HEK293T (cell line): Measurements from ENCODE around the gene PCCB.

ENCODE experiments used
- CTCF ChIA-PET: fragments of 350-600 bp; formaldehyde crosslinking; extraction: SDS; loops from one replicate; lab custom pipeline; 2021; ENCODE audit warnings: antibody characterized with exemption, inconsistent platforms; lab: Yijun Ruan, JAX
- POLR2A ChIA-PET: fragments of 350-600 bp; formaldehyde crosslinking; extraction: SDS; loops from one replicate; lab custom pipeline; 2020; ENCODE audit warnings: antibody characterized with exemption, inconsistent platforms; lab: Yijun Ruan, JAX
- DNase-seq: peaks from one replicate; pipeline ENCODE4 v3.0.0; 2012; ENCODE audit warnings: mixed read lengths; ENCODE audit errors: extremely low spot score
- ARNT ChIP-seq: fragments of 450-650 bp; IDR thresholded peaks from 2 replicates; pipeline ENCODE4 v1.6.1; 2017; ENCODE audit warnings: mild to moderate bottlenecking
- BHLHE40 ChIP-seq: fragments of 450-650 bp; IDR thresholded peaks from 2 replicates; pipeline ENCODE4 v1.6.1; 2016; ENCODE audit warnings: mild to moderate bottlenecking, moderate library complexity, borderline replicate concordance
- CTBP1 ChIP-seq: fragments of 450-650 bp; IDR thresholded peaks from 2 replicates; pipeline ENCODE4 v1.6.1; 2016; ENCODE audit warnings: borderline replicate concordance
- ELF4 ChIP-seq: fragments of 450-650 bp; IDR thresholded peaks from 2 replicates; pipeline ENCODE4 v1.6.1; 2017; ENCODE audit warnings: antibody characterized with exemption
- FOXA1 ChIP-seq: fragments of 450-650 bp; IDR thresholded peaks from 2 replicates; pipeline ENCODE4 v1.6.1; 2016; ENCODE audit warnings: mild to moderate bottlenecking
- FOXK2 ChIP-seq: fragments of 450-650 bp; IDR thresholded peaks from 2 replicates; pipeline ENCODE4 v1.6.1; 2016; ENCODE audit warnings: mild to moderate bottlenecking
- FOXM1 ChIP-seq: fragments of 450-650 bp; IDR thresholded peaks from 2 replicates; pipeline ENCODE4 v1.6.1; 2017; ENCODE audit warnings: mild to moderate bottlenecking, borderline replicate concordance
- HDGF ChIP-seq: fragments of 450-650 bp; IDR thresholded peaks from 2 replicates; pipeline ENCODE4 v1.6.1; 2017; ENCODE audit warnings: antibody characterized with exemption, borderline replicate concordance
- L3MBTL2 ChIP-seq: fragments of 450-650 bp; conservative IDR thresholded peaks from 2 replicates; pipeline ENCODE4 v1.6.1; 2016; ENCODE audit warnings: mild to moderate bottlenecking
- LEF1 ChIP-seq: fragments of 450-650 bp; IDR thresholded peaks from 2 replicates; pipeline ENCODE4 v1.6.1; 2017; ENCODE audit warnings: mild to moderate bottlenecking, borderline replicate concordance
- NFRKB ChIP-seq: fragments of 450-650 bp; IDR thresholded peaks from 2 replicates; pipeline ENCODE4 v1.6.1; 2016; ENCODE audit warnings: mild to moderate bottlenecking, moderate library complexity
- SP1 ChIP-seq: fragments of 450-650 bp; IDR thresholded peaks from 2 replicates; pipeline ENCODE4 v1.6.1; 2017
- SUZ12 ChIP-seq: fragments of 450-650 bp; IDR thresholded peaks from 2 replicates; pipeline ENCODE4 v1.6.1; 2016; ENCODE audit warnings: mild to moderate bottlenecking
- TARDBP ChIP-seq: fragments of 450-650 bp; IDR thresholded peaks from 2 replicates; pipeline ENCODE4 v1.6.1; 2016
- ZNF384 ChIP-seq: fragments of 450-650 bp; IDR thresholded peaks from 2 replicates; pipeline ENCODE4 v1.6.1; 2016
- TF ChIP-seq, protein P1 (sequence below): fragments of 450-650 bp; IDR thresholded peaks from 2 replicates; pipeline ENCODE4 v1.6.1; 2016

Gene PCCB

DNA sequence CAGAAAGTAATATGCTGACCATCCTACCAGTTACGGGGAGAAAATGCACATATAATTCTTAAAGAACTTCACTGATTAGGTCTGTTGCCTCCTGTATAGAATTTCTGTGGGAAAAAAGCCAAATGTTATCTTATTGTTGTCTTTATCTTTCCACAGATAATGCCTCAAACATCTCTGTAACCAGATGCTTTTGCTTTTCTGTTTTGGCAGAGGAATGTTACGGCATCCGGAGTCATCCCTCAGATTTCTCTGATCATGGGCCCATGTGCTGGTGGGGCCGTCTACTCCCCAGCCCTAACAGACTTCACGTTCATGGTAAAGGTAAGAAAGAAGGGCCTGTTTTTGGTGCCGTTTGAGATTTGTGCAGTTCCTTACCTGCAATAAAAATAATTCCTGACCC, 33.5 kb downstream of the PCCB start:
- CTCF ChIA-PET = no interaction called here
- POLR2A ChIA-PET = no interaction called here
- no peak for DNase-seq
- TF ChIP-seq ARNT (no peak), L3MBTL2 (no peak), FOXM1 (no peak), NFRKB (no peak), LEF1 (no peak), SP1 (no peak), HDGF (no peak), FOXA1 (no peak), ELF4 (no peak), FOXK2 (no peak), TARDBP (no peak), ZNF384 (no peak), CTBP1 (no peak), BHLHE40 (no peak), SUZ12 (no peak)
- TF ChIP-seq, protein P1, sequence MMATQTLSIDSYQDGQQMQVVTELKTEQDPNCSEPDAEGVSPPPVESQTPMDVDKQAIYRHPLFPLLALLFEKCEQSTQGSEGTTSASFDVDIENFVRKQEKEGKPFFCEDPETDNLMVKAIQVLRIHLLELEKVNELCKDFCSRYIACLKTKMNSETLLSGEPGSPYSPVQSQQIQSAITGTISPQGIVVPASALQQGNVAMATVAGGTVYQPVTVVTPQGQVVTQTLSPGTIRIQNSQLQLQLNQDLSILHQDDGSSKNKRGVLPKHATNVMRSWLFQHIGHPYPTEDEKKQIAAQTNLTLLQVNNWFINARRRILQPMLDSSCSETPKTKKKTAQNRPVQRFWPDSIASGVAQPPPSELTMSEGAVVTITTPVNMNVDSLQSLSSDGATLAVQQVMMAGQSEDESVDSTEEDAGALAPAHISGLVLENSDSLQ = no peak

DNA sequence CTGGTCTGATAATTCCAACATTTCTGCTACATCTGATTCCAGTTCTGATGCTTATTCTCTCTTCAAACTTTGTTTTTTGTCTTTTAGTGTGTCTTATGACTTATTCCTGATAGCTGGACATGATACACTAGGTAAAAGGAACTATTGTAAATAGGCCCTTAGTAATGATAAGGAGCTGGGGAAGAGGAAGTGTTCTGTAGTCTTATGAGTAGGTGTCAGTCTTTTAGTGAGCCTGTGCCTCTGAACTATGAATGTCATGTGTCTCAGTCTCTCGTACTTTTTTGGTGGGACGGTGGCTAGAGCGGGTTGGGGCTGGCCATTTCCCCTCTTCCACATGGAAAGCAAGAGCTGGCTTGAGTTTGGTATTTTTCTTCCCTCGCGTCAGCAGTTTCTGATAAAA, 41.2 kb downstream of the PCCB start:
- POLR2A ChIA-PET = no interaction called here
- DNase-seq = no peak
- TF ChIP-seq FOXM1 (no peak), ZNF384 (no peak), SUZ12 (no peak), HDGF (no peak), CTBP1 (no peak), LEF1 (no peak), TARDBP (no peak), NFRKB (no peak), L3MBTL2 (no peak), FOXA1 (no peak), BHLHE40 (no peak), FOXK2 (no peak), ARNT (no peak)
- TF ChIP-seq, protein P1 = no peak
- CTCF ChIA-PET = no interaction called here

DNA sequence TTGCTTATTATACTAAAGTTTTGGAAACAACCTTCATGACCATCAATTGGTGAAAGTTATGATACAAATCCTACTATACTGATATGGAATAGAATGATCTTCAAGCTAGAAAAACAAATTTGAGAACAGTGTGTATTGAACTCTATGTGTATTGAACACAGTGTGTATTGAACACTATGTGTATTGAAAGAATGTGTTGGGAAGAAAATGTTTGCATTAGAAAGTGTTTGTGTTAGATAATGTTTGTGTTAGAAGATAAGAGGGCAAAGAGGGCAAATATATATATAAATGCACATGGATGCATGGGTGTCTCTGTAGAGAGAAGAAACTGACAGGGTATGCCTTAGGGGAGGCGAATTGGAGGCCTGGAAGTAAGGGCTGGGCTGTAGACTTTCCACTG, 42.4 kb downstream of the PCCB start:
- ChIA-PET POLR2A (no interaction called here), CTCF (interaction anchor here (0.6 kb wide), 1 partner anchor 17 kb away, joined by 4 read pairs; no protein-coding TSS in a partner anchor)
- no peak for TF ChIP-seq L3MBTL2
- TF ChIP-seq, protein P1 = no peak
- no peak for TF ChIP-seq ZNF384
- TF ChIP-seq FOXA1 = no peak
- no peak for TF ChIP-seq NFRKB
- TF ChIP-seq ARNT = no peak
- no peak for TF ChIP-seq ELF4
- TF ChIP-seq FOXM1 = no peak
- TF ChIP-seq SUZ12 = no peak
- no peak for TF ChIP-seq BHLHE40
- TF ChIP-seq CTBP1 = no peak
- TF ChIP-seq TARDBP = no peak
- TF ChIP-seq LEF1 = no peak
- TF ChIP-seq HDGF = no peak
- no peak for DNase-seq

DNA sequence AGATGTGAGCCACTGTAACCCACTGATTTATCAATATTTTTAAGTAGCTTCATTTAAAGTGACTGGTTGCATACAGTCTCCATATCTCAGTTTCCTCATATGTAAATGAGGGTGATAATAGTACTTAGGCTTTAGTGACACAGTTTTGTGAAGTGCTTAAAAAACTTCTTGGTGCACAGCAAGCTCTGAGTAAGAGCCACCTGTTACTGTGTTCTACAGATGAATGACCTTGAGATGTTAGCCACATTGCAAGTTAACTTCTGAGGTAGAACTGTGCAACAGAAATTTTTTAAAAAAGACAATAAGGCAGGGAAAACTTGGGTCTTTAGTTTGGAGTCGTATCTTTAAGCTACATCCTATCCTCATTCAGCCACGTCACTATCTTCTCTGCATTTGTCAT, 43.1 kb downstream of the PCCB start:
- no peak for DNase-seq
- POLR2A ChIA-PET = no interaction called here
- CTCF ChIA-PET = no interaction called here
- TF ChIP-seq L3MBTL2 = no peak
- TF ChIP-seq ZNF384 = no peak
- no peak for TF ChIP-seq FOXM1
- TF ChIP-seq BHLHE40 = no peak

DNA sequence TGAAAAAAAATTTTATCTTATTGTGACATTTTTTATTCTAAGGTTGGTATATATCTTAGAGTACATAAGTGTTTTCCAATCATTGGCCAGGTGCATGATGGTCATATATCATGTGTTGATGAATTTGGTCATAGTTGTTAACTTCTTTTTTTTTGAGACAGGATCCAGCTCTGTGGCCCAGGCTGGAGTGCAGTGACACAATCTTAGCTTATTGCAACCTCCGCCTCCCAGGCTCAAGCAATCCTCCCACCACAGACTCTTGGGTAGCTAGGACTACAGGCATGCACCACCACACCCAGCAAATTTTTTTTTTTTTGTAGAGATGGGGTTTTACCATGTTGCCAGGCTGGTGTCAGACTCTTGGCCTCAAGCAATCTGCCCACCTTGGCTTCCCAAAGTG, 44.0 kb downstream of the PCCB start:
- ChIA-PET POLR2A (no interaction called here), CTCF (no interaction called here)
- TF ChIP-seq ZNF384 (no peak), SP1 (no peak), FOXK2 (no peak), TARDBP (no peak), FOXM1 (no peak)
- TF ChIP-seq, protein P1 = no peak

DNA sequence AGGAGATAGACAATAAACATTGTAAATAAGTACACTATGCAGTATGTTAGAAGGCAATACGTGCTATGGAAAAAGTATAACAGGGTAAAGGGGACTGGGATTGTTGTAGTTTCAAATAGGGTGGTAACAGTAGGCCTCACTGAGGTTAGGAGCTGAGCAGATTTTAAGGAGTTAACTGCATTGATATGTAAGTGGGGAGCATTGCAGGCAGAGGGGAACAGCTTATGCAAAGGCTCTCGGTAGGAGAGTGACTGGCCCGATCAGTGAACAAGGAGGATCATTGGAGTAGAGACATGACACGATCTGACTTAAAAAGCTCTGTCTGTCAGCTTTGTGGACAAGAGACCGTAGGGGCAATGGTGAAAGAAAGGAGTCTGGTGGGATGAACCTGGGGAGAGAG, 46.8 kb downstream of the PCCB start:
- TF ChIP-seq HDGF = no peak
- TF ChIP-seq ELF4 = no peak
- TF ChIP-seq LEF1 = no peak
- no peak for TF ChIP-seq FOXM1
- TF ChIP-seq BHLHE40 = no peak
- TF ChIP-seq ARNT = no peak
- TF ChIP-seq ZNF384 = no peak
- no peak for TF ChIP-seq FOXA1
- TF ChIP-seq TARDBP = no peak
- TF ChIP-seq NFRKB = no peak
- TF ChIP-seq L3MBTL2 = no peak
- no peak for TF ChIP-seq CTBP1
- TF ChIP-seq SUZ12 = no peak
- TF ChIP-seq, protein P1 = no peak
- TF ChIP-seq FOXK2 = no peak
- no peak for DNase-seq
- ChIA-PET POLR2A (no interaction called here), CTCF (interaction anchor here (0.7 kb wide), 1 partner anchor 64 kb away, joined by 3 read pairs; no protein-coding TSS in a partner anchor)

More for the DNA sequence above, 44.0 kb downstream of the PCCB start:
- DNase-seq = no peak
